ENCODE results near the gene LRP2BP. TPM values are rescaled to one million over a fixed set of nuclear protein-coding genes. Genes with fewer than 3 reads are reported as not detected.

LRP2BP gene
- polyA plus RNA-seq, 1 donor (not counting 4 experiments of a cell fraction or from before 2014, with no cell fraction given), result 0.22 TPM

GRCh38 chr4:185441479-185441878 is 45.8 kb upstream of the LRP2BP start:
- dilution Hi-C loops (cut with MboI; ENCODE audit: extremely low pct_ligation_motif_present, low sequenced_read_pairs), result no loop called here
- H3K27me3 ChIP-seq (ENCODE audit: control insufficient read depth, extremely low read depth, insufficient read depth, low read length), result no peaks in the 10 kb centered on the region
- no peaks in the 10 kb centered on the region for H3K4me1 ChIP-seq (ENCODE audit: control insufficient read depth, extremely low read depth, insufficient read depth, low read length)
- H3K4me3 ChIP-seq (ENCODE audit: control insufficient read depth in 2 of 3, extremely low read depth in 1 of 3, insufficient read depth in 2 of 3, low read depth in 1 of 3, low read length in 3 of 3), result no peak overlapping the region
- no peaks in the 10 kb centered on the region for H3K9me1 ChIP-seq (ENCODE audit: control insufficient read depth, extremely low read depth, insufficient read depth, low read length)
- H3K9ac ChIP-seq (ENCODE audit: control insufficient read depth, extremely low read depth, insufficient read depth, low read length), result no peak overlapping the region
- H3K4me2 ChIP-seq (ENCODE audit: control insufficient read depth, extremely low read depth, insufficient read depth, low read depth, low read length), result no peak overlapping the region
- no peaks in the 10 kb centered on the region for H4K20me1 ChIP-seq (ENCODE audit: control insufficient read depth, extremely low read depth, insufficient read depth, low read length)
- DNase-seq (ENCODE audit: low read depth, low spot score) (no peak), FAIRE-seq (no peak)
- H2AFZ ChIP-seq (ENCODE audit: control insufficient read depth, low read length), result no peak overlapping the region
- no peaks in the 10 kb centered on the region for H3K36me3 ChIP-seq (ENCODE audit: control insufficient read depth in 2 of 2, extremely low read depth in 1 of 2, insufficient read depth in 2 of 2, low read length in 2 of 2)
- H3K27ac ChIP-seq (ENCODE audit: control insufficient read depth, insufficient read depth, low read length), result no peak overlapping the region
- no peaks in the 10 kb centered on the region for H3K79me2 ChIP-seq (ENCODE audit: control insufficient read depth, insufficient read depth, low read length)
- no peaks in the 10 kb centered on the region for H3K9me3 ChIP-seq (ENCODE audit: control insufficient read depth, low read depth, low read length)
- TF ChIP-seq EZH2 (IDR thresholded peaks at IDR 0.05; ENCODE audit: low read length), result no peak
- TF ChIP-seq, protein P1, sequence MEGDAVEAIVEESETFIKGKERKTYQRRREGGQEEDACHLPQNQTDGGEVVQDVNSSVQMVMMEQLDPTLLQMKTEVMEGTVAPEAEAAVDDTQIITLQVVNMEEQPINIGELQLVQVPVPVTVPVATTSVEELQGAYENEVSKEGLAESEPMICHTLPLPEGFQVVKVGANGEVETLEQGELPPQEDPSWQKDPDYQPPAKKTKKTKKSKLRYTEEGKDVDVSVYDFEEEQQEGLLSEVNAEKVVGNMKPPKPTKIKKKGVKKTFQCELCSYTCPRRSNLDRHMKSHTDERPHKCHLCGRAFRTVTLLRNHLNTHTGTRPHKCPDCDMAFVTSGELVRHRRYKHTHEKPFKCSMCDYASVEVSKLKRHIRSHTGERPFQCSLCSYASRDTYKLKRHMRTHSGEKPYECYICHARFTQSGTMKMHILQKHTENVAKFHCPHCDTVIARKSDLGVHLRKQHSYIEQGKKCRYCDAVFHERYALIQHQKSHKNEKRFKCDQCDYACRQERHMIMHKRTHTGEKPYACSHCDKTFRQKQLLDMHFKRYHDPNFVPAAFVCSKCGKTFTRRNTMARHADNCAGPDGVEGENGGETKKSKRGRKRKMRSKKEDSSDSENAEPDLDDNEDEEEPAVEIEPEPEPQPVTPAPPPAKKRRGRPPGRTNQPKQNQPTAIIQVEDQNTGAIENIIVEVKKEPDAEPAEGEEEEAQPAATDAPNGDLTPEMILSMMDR (optimal IDR thresholded peaks at IDR 0.05 in 1 of 3, IDR thresholded peaks at IDR 0.05 in 1 of 3, conservative IDR thresholded peaks at IDR 0.05 in 1 of 3; ENCODE audit: extremely low read depth in 1 of 3, insufficient read depth in 2 of 3, low read length in 3 of 3), result no peak

DNA sequence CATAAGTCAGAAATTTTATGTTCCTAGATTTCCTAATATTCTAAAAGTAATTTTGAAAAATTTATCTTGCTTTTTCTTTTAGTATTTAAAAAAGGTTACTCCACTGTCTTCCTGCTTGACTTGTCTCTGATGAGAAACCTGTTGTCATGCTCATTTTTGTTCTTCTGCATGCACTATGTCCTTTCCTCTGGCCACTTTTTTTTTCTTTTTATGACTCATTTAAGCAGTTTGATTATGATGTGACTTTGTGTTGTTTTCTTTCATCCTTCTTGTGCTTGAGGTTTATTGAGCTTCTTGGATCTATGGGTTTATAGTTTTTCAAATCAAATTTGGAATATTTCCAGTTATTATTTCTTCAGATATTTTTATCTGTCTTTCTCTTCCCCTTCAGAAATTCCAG is 42.1 kb upstream of the LRP2BP start:
- no peak for FAIRE-seq

More for the DNA sequence above, 42.1 kb upstream of the LRP2BP start:
- no peak overlapping the region for H3K27ac ChIP-seq (ENCODE audit: control insufficient read depth, insufficient read depth, low read length)
- no peaks in the 10 kb centered on the region for H3K9me1 ChIP-seq (ENCODE audit: control insufficient read depth, extremely low read depth, insufficient read depth, low read length)
- TF ChIP-seq, protein P1 (optimal IDR thresholded peaks at IDR 0.05 in 1 of 3, IDR thresholded peaks at IDR 0.05 in 1 of 3, conservative IDR thresholded peaks at IDR 0.05 in 1 of 3; ENCODE audit: extremely low read depth in 1 of 3, insufficient read depth in 2 of 3, low read length in 3 of 3), result no peak
- TF ChIP-seq EZH2 (IDR thresholded peaks at IDR 0.05; ENCODE audit: low read length), result no peak
- H3K4me3 ChIP-seq (ENCODE audit: control insufficient read depth in 2 of 3, extremely low read depth in 1 of 3, insufficient read depth in 2 of 3, low read depth in 1 of 3, low read length in 3 of 3), result no peak overlapping the region
- DNase-seq (ENCODE audit: low read depth, low spot score), result no peak
- no peak overlapping the region for H2AFZ ChIP-seq (ENCODE audit: control insufficient read depth, low read length)
- H4K20me1 ChIP-seq (ENCODE audit: control insufficient read depth, extremely low read depth, insufficient read depth, low read length), result no peaks in the 10 kb centered on the region
- H3K36me3 ChIP-seq (ENCODE audit: control insufficient read depth in 2 of 2, extremely low read depth in 1 of 2, insufficient read depth in 2 of 2, low read length in 2 of 2), result no peaks in the 10 kb centered on the region
- H3K4me2 ChIP-seq (ENCODE audit: control insufficient read depth, extremely low read depth, insufficient read depth, low read depth, low read length), result no peak overlapping the region
- no peaks in the 10 kb centered on the region for H3K79me2 ChIP-seq (ENCODE audit: control insufficient read depth, insufficient read depth, low read length)
- dilution Hi-C loops (cut with MboI; ENCODE audit: extremely low pct_ligation_motif_present, low sequenced_read_pairs), result no loop called here
- H3K27me3 ChIP-seq (ENCODE audit: control insufficient read depth, extremely low read depth, insufficient read depth, low read length), result no peaks in the 10 kb centered on the region
- H3K4me1 ChIP-seq (ENCODE audit: control insufficient read depth, extremely low read depth, insufficient read depth, low read length), result no peaks in the 10 kb centered on the region
- no peak overlapping the region for H3K9ac ChIP-seq (ENCODE audit: control insufficient read depth, extremely low read depth, insufficient read depth, low read length)
- H3K9me3 ChIP-seq (ENCODE audit: control insufficient read depth, low read depth, low read length), result no peaks in the 10 kb centered on the region

Measured in keratinocyte (primary cell).